SK-N-SH (cell line): ENCODE data around the gene PRTFDC1.

Experiments
- POLR2AphosphoS5 ChIP-seq: IDR thresholded peaks from 2 replicates; pipeline ENCODE4 v1.6.1; 2012; ENCODE audit warnings: low read depth, low read length
- REST ChIP-seq: IDR thresholded peaks from 2 replicates; pipeline ENCODE4 v1.6.1; 2012; ENCODE audit warnings: mild to moderate bottlenecking, low read depth, low read length, moderate library complexity
- YY1 ChIP-seq: IDR thresholded peaks from 2 replicates; pipeline ENCODE4 v1.4.0; 2012; ENCODE audit warnings: low read depth, mild to moderate bottlenecking
- TF ChIP-seq, protein P1 (sequence below): fragments of 200-600 bp; sonication (generic); IDR thresholded peaks from 2 replicates; pipeline ENCODE4 v1.6.1; 2017; ENCODE audit warnings: antibody characterized with exemption, mild to moderate bottlenecking, moderate library complexity

- TF ChIP-seq YY1: no peak
- TF ChIP-seq POLR2AphosphoS5: no peak
- no peak for TF ChIP-seq REST
- TF ChIP-seq, protein P1, sequence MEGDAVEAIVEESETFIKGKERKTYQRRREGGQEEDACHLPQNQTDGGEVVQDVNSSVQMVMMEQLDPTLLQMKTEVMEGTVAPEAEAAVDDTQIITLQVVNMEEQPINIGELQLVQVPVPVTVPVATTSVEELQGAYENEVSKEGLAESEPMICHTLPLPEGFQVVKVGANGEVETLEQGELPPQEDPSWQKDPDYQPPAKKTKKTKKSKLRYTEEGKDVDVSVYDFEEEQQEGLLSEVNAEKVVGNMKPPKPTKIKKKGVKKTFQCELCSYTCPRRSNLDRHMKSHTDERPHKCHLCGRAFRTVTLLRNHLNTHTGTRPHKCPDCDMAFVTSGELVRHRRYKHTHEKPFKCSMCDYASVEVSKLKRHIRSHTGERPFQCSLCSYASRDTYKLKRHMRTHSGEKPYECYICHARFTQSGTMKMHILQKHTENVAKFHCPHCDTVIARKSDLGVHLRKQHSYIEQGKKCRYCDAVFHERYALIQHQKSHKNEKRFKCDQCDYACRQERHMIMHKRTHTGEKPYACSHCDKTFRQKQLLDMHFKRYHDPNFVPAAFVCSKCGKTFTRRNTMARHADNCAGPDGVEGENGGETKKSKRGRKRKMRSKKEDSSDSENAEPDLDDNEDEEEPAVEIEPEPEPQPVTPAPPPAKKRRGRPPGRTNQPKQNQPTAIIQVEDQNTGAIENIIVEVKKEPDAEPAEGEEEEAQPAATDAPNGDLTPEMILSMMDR: no peak
Measured at GRCh38 chr10:24873281-24873683, 79.1 kb downstream of the PRTFDC1 start.
